Common myeloid progenitor, CD34-positive (primary cell): ENCODE data around the gene MTMR1.

ENCODE experiments used
- CTCF ChIA-PET: fragments of 350-600 bp; sonication (Branson Sonifier 250); formaldehyde crosslinking; loops from one replicate; lab custom pipeline; 2021; ENCODE audit warnings: antibody characterized with exemption; lab: Charles Lee
- POLR2A ChIA-PET: fragments of 350-600 bp; sonication (Branson Sonifier 250); formaldehyde crosslinking; loops from one replicate; lab custom pipeline; 2021; ENCODE audit warnings: antibody characterized with exemption; lab: Charles Lee
- DNase-seq, 3 donors: peaks; one replicate each; pipeline versions ENCODE4 v3.0.0 to v3.0.0-alpha.2; 2013
- H3K27ac ChIP-seq, 2 experiments: 1 replicate in 1 of 2; 2 replicates in 1 of 2; pipeline ENCODE4 v1.7.0; 2013; ENCODE audit warnings: inconsistent platforms in 2 of 2, low read length in 2 of 2, mild to moderate bottlenecking in 2 of 2, low read depth in 1 of 2, moderate library complexity in 1 of 2; ENCODE audit not compliant: severe bottlenecking in 2 of 2, insufficient read depth in 1 of 2, poor library complexity in 1 of 2
- H3K27me3 ChIP-seq, 5 experiments: replicated peaks in 2 of 5; 1 replicate in 3 of 5; 2 replicates in 2 of 5; pipeline versions ENCODE4 v1.6.1 to v1.7.0; 2013; ENCODE audit warnings: low read length in 4 of 5, mild to moderate bottlenecking in 2 of 5, moderate library complexity in 2 of 5, inconsistent platforms in 1 of 5; ENCODE audit not compliant: insufficient read depth in 5 of 5, control insufficient read depth in 4 of 5
- H3K36me3 ChIP-seq, 4 experiments: 1 replicate in 2 of 4; 2 replicates in 2 of 4; pipeline versions ENCODE4 v1.6.1 to v1.7.0; 2013; ENCODE audit warnings: low read length in 3 of 4, control low read depth in 1 of 4, mild to moderate bottlenecking in 1 of 4; ENCODE audit not compliant: control insufficient read depth in 4 of 4, insufficient read depth in 4 of 4
- H3K4me1 ChIP-seq, 4 experiments: 1 replicate in 3 of 4; 2 replicates in 1 of 4; pipeline versions ENCODE4 v1.6.1 to v1.7.1; 2013; ENCODE audit warnings: low read length in 3 of 4, mild to moderate bottlenecking in 3 of 4, control low read depth in 1 of 4, inconsistent platforms in 1 of 4, moderate library complexity in 1 of 4; ENCODE audit not compliant: control insufficient read depth in 4 of 4, insufficient read depth in 4 of 4; ENCODE audit errors: control extremely low read depth in 1 of 4
- H3K4me3 ChIP-seq, 7 experiments: 1 replicate in 4 of 7; 2 replicates in 3 of 7; pipeline versions ENCODE4 v1.5.1 to v1.7.0; 2013; ENCODE audit warnings: mild to moderate bottlenecking in 7 of 7, low read length in 6 of 7, moderate library complexity in 6 of 7, inconsistent platforms in 2 of 7, low read depth in 2 of 7, control low read depth in 1 of 7; ENCODE audit not compliant: insufficient read depth in 4 of 7, control insufficient read depth in 1 of 7; ENCODE audit errors: extremely low read depth in 1 of 7
- H3K9me3 ChIP-seq, 5 experiments: 1 replicate in 4 of 5; 2 replicates in 1 of 5; pipeline versions ENCODE4 v1.6.1 to v1.7.1; 2013; ENCODE audit warnings: low read length in 4 of 5, mild to moderate bottlenecking in 2 of 5, inconsistent platforms in 1 of 5, low read depth in 1 of 5, moderate library complexity in 1 of 5; ENCODE audit not compliant: control insufficient read depth in 4 of 5, insufficient read depth in 2 of 5; ENCODE audit errors: control extremely low read depth in 1 of 5
- WGBS: methylation state at CpG from one replicate; pipeline ENCODE4 v1.1.5; 2013; ENCODE audit not compliant: insufficient coverage; 5-methylcytosine and 5-hydroxymethylcytosine counted together

Gene MTMR1

GRCh38 chrX:150702966-150703694, 9.9 kb downstream of the MTMR1 start:
- CTCF ChIA-PET: interaction anchor here (1.2 to 1.5 kb wide), 2 partner anchors 13 to 17 kb away, joined by 3 to 4 read pairs; no protein-coding TSS in a partner anchor
- no peak for DNase-seq
- Histone ChIP-seq H3K4me1 (peaks cover 0 to 3% (median 0%) of the 10 kb centered on the region in 4 experiments), H3K27ac (no peak overlapping the region), H3K9me3 (peaks cover 0 to 2% (median 0%) of the 10 kb centered on the region in 5 experiments), H3K27me3 (no peaks in the 10 kb centered on the region), H3K4me3 (no peak overlapping the region), H3K36me3 (peaks cover 0 to 22% (median 7%) of the 10 kb centered on the region in 4 experiments)
- 78% methylated on average over 1 of the region's 1 CpG for WGBS
- POLR2A ChIA-PET: interaction anchor here (0.7 kb wide), 1 partner anchor 8 kb away, joined by 3 read pairs; no protein-coding TSS in a partner anchor

- no peak for DNase-seq
- Histone ChIP-seq H3K4me1 (peaks cover 0 to 1% (median 0%) of the 10 kb centered on the region in 4 experiments), H3K9me3 (peaks cover 0 to 2% (median 0%) of the 10 kb centered on the region in 5 experiments), H3K4me3 (no peak overlapping the region), H3K36me3 (peaks cover under 1 to 24% (median 7%) of the 10 kb centered on the region in 4 experiments), H3K27me3 (no peaks in the 10 kb centered on the region), H3K27ac (no peak overlapping the region)
- ChIA-PET POLR2A (interaction anchor here (0.7 kb wide), 1 partner anchor 9 kb away, joined by 3 read pairs; no protein-coding TSS in a partner anchor), CTCF (interaction anchor here (1.2 kb wide), 1 partner anchor 18 kb away, joined by 3 read pairs; no protein-coding TSS in a partner anchor)
Observed at GRCh38 chrX:150703695-150703974, 10.4 kb downstream of the MTMR1 start.

- H3K27me3 ChIP-seq: no peaks in the 10 kb centered on the region
- ChIA-PET CTCF (interaction anchor here (1.2 kb wide), 1 partner anchor 18 kb away, joined by 3 read pairs; no protein-coding TSS in a partner anchor), POLR2A (no interaction called here)
- 93% methylated on average over 3 of the region's 3 CpGs for WGBS
- no peak overlapping the region for H3K4me3 ChIP-seq
- no peak for DNase-seq
- no peaks in the 10 kb centered on the region for H3K4me1 ChIP-seq
- peaks cover 0 to 2% (median 0%) of the 10 kb centered on the region in 5 experiments for H3K9me3 ChIP-seq
- no peak overlapping the region for H3K27ac ChIP-seq
- H3K36me3 ChIP-seq: peaks cover 3 to 28% (median 7%) of the 10 kb centered on the region in 4 experiments
Observed at GRCh38 chrX:150704030-150704613, 10.9 kb downstream of the MTMR1 start.

- H3K27ac ChIP-seq: no peak overlapping the region
- H3K4me1 ChIP-seq: peaks cover 0 to 4% (median under 1%) of the 10 kb centered on the region in 4 experiments
- POLR2A ChIA-PET: interaction anchor here (0.6 kb wide), 1 partner anchor 16 kb away, joined by 4 read pairs; no protein-coding TSS in a partner anchor
- CTCF ChIA-PET: interaction anchor here (0.7 to 1.6 kb wide), 3 partner anchors 20 to 31 kb away, joined by 3 to 8 read pairs (median 3); no protein-coding TSS in a partner anchor
- no peaks in the 10 kb centered on the region for H3K27me3 ChIP-seq
- DNase-seq: peak in 2 of 3 donors; percentile 14 to 24
- no peaks in the 10 kb centered on the region for H3K9me3 ChIP-seq
- no peak overlapping the region for H3K4me3 ChIP-seq
- peaks cover 0 to 9% (median 1%) of the 10 kb centered on the region in 4 experiments for H3K36me3 ChIP-seq
Observed at GRCh38 chrX:150712619-150713018, 19.4 kb downstream of the MTMR1 start.

GRCh38 chrX:150715184-150715583, 22.0 kb downstream of the MTMR1 start:
- H3K27ac ChIP-seq: no peak overlapping the region
- 62% methylated on average over 3 of the region's 3 CpGs for WGBS
- ChIA-PET POLR2A (no interaction called here), CTCF (interaction anchor here (0.9 to 2.8 kb wide), 9 partner anchors 16 to 753 kb away, joined by 3 to 18 read pairs (median 8); no protein-coding TSS in a partner anchor)
- peaks cover 0 to 4% (median under 1%) of the 10 kb centered on the region in 4 experiments for H3K4me1 ChIP-seq
- no peaks in the 10 kb centered on the region for H3K27me3 ChIP-seq
- no peak overlapping the region for H3K4me3 ChIP-seq
- DNase-seq: no peak
- H3K9me3 ChIP-seq: no peaks in the 10 kb centered on the region
- H3K36me3 ChIP-seq: peaks cover 0 to 5% (median under 1%) of the 10 kb centered on the region in 4 experiments

- ChIA-PET CTCF (interaction anchor here (1.3 to 4.1 kb wide), 2 partner anchors 19 to 36 kb away, joined by 4 to 59 read pairs; no protein-coding TSS in a partner anchor), POLR2A (no interaction called here)
- Histone ChIP-seq H3K27me3 (no peaks in the 10 kb centered on the region), H3K27ac (no peak overlapping the region), H3K9me3 (no peaks in the 10 kb centered on the region), H3K4me1 (no peaks in the 10 kb centered on the region), H3K4me3 (no peak overlapping the region), H3K36me3 (peaks cover 0 to 5% (median under 1%) of the 10 kb centered on the region in 4 experiments)
- 79% methylated on average over 2 of the region's 4 CpGs for WGBS
- no peak for DNase-seq
Observed at GRCh38 chrX:150719621-150720020, 26.4 kb downstream of the MTMR1 start.
